ENCODE measurements around the gene OR2A5. TPM values are rescaled to one million over a fixed set of nuclear protein-coding genes. Genes with fewer than 3 reads are reported as not detected.

OR2A5 gene
- total RNA-seq, 1 donor from 2014 or later: not detected

DNA sequence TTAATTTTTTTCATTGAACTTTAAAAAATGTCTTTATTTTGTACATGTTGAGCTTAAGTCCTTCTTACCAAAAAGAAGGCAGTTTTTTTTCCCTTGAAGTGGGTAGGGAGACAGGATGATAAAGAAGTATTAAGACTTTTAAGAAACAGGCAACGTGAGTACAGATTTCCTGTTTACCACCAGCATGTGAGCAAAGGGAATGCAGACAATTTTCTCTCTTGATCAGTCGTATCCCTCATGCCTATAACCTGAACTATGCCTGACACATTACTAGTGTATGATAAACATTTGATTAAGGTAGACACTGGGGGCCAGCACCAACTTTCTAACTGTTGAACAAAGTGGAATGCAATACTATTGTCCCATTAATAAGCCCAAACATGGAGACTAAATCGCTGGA lies 51.9 kb downstream of the OR2A5 start:
- H3K9me3 Mint-ChIP-seq: no peaks in the 10 kb centered on the region
- H3K27ac Mint-ChIP-seq: no peak overlapping the region
- H3K4me3 Mint-ChIP-seq: no peak overlapping the region
- no peaks in the 10 kb centered on the region for H3K4me1 Mint-ChIP-seq (ENCODE audit: low read depth)
- DNase-seq (ENCODE audit: low spot score): no peak
- no peaks in the 10 kb centered on the region for H3K36me3 Mint-ChIP-seq (ENCODE audit: low read depth)
- peaks cover 2% of the 10 kb centered on the region for H3K27me3 Mint-ChIP-seq (ENCODE audit: insufficient read depth)
- intact Hi-C loops (cut with micrococcal nuclease): no loop called here

DNA sequence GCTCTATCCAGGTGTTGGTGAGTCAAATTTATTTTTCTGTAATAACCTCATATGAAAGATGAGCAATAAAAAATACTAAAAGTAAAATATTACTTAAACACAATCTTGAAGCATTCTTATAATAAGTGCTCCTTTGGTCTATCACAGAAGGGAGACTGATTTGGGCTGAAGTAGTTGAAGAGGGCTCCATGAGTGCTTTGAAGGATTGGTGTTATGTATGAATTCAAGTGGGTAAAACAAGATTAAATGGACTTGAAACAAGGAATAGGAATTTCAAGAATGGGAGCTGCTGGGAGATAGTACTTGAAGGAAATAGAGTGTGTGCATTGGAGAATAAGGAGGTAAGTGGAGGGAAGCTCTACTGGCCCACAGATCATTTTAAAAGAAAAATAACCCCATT lies 53.3 kb downstream of the OR2A5 start:
- H3K4me3 Mint-ChIP-seq: no peak overlapping the region
- no peaks in the 10 kb centered on the region for H3K36me3 Mint-ChIP-seq (ENCODE audit: low read depth)
- no peak overlapping the region for H3K27ac Mint-ChIP-seq
- no peaks in the 10 kb centered on the region for H3K9me3 Mint-ChIP-seq
- peaks cover 2% of the 10 kb centered on the region for H3K27me3 Mint-ChIP-seq (ENCODE audit: insufficient read depth)
- H3K4me1 Mint-ChIP-seq (ENCODE audit: low read depth): no peaks in the 10 kb centered on the region
- DNase-seq (ENCODE audit: low spot score): no peak
- intact Hi-C loops (cut with micrococcal nuclease): no loop called here

DNA sequence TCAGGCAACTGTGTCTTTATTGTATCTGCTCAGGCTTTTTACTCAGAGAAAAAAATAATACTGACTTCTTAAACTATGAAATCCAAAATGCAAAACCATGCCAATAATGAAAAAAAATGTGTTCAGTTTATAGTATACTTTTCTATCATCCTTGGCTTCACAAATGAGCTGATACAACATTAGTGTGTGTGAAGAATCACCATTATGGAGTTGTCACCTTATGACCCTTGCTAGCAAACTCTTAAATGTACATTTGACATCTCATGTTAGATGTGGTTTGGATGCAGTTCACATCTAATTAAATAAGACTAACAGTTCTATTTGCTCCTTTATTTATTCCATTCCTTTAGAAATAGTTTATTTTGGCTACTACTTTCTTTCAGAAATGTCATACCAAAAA lies 56.5 kb downstream of the OR2A5 start:
- no peak for DNase-seq (ENCODE audit: low spot score)
- Mint-ChIP-seq H3K27me3 (ENCODE audit: insufficient read depth) (peaks cover 2% of the 10 kb centered on the region), H3K36me3 (ENCODE audit: low read depth) (no peaks in the 10 kb centered on the region), H3K4me3 (no peak overlapping the region), H3K9me3 (no peaks in the 10 kb centered on the region), H3K27ac (no peak overlapping the region), H3K4me1 (ENCODE audit: low read depth) (no peaks in the 10 kb centered on the region)
- intact Hi-C loops (cut with micrococcal nuclease): no loop called here

Other genes with a start within 250 kb of the OR2A5 start
- 13.1 and 13.8 TPM in 2 replicates for gene TCAF1, start 146.8 kb upstream of the OR2A5 start, total RNA-seq
- not detected in 2 replicates for gene OR2F2, start 113.7 kb upstream of the OR2A5 start, total RNA-seq
- not detected in 2 replicates for gene OR2F1, start 94.1 kb upstream of the OR2A5 start, total RNA-seq
- not detected in 2 replicates for gene OR6B1, start 48.6 kb upstream of the OR2A5 start, total RNA-seq
- gene OR2A25, start 20.9 kb downstream of the OR2A5 start, total RNA-seq: not detected in 2 replicates
- gene OR2A12, start 37.3 kb downstream of the OR2A5 start, total RNA-seq: not detected in 2 replicates
- not detected in 2 replicates for gene OR2A2, start 60.6 kb downstream of the OR2A5 start, total RNA-seq
- gene OR2A14, start 74.2 kb downstream of the OR2A5 start, total RNA-seq: not detected in 2 replicates
- 0.75 and 1.1 TPM in 2 replicates for gene CTAGE4, start 134.5 kb downstream of the OR2A5 start, total RNA-seq
- 2.5 and 3.4 TPM in 2 replicates for gene ARHGEF35, start 146.9 kb downstream of the OR2A5 start, total RNA-seq
- gene OR2A42, start 190.7 kb downstream of the OR2A5 start, total RNA-seq: not detected in 2 replicates
- gene OR2A7, start 215.8 kb downstream of the OR2A5 start, total RNA-seq: 1.7 and 2.1 TPM in 2 replicates
- 1.3 and 2.0 TPM in 2 replicates for gene CTAGE8, start 220.3 kb downstream of the OR2A5 start, total RNA-seq